ENCODE results near the gene CHSY1.

DNA sequence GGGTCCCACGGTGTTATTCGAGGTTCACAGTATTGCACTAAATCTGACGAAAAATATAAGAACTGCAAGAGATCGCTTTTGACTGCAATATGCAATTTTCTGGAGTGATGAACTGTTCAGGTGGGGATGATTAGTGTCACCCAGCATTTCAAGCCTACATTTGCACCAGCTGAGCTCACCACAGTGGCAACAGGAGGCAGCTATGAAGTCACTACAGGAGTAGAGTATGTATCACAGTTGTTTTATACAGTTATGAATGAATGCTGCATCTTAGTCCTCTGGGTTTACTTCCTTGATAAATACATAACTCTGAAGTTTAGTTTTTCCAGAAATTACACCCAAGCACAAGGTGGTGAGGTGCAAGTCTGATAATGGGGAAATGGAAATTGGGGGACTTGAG lies 69.6 kb downstream of the CHSY1 start:
- TF ChIP-seq, protein P1, sequence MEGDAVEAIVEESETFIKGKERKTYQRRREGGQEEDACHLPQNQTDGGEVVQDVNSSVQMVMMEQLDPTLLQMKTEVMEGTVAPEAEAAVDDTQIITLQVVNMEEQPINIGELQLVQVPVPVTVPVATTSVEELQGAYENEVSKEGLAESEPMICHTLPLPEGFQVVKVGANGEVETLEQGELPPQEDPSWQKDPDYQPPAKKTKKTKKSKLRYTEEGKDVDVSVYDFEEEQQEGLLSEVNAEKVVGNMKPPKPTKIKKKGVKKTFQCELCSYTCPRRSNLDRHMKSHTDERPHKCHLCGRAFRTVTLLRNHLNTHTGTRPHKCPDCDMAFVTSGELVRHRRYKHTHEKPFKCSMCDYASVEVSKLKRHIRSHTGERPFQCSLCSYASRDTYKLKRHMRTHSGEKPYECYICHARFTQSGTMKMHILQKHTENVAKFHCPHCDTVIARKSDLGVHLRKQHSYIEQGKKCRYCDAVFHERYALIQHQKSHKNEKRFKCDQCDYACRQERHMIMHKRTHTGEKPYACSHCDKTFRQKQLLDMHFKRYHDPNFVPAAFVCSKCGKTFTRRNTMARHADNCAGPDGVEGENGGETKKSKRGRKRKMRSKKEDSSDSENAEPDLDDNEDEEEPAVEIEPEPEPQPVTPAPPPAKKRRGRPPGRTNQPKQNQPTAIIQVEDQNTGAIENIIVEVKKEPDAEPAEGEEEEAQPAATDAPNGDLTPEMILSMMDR (IDR thresholded peaks at IDR 0.05): no peak
- TF ChIP-seq POLR2A (IDR thresholded peaks at IDR 0.05): no peak
